Measurements from ENCODE around the gene ARID5B.

ARID5B gene

DNA sequence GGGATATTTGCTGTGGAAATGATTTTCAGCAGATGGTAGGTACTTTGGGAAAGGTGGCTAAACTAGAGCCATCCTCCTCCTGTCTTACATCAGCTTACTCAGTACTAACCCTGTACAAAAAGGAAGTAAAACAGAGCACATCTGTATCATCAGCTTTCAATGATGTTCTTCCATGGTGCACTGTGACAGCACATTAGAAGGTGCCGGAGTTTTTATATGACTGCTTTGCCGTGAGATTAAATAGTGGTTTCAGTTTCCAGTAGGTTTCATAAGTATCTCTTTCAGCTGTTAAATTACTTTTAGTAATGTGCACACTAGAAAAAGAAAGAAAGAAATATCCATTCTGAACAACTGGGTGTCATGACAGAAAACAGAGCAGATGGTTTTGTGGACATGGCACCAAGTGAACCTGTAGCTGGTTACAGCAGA lies 86.5 kb downstream of the ARID5B start:
- no peaks in the 10 kb centered on the region for H3K9me3 ChIP-seq (replicated peaks; ENCODE audit: low read length)
- peaks cover 11% of the 10 kb centered on the region for H3K4me1 ChIP-seq (ENCODE audit: control insufficient read depth, insufficient read depth, low read length)

GRCh38 chr10:61989995-61990760 lies 88.7 kb downstream of the ARID5B start:
- H3K4me1 ChIP-seq (ENCODE audit: control insufficient read depth, insufficient read depth, low read length): peaks cover 33% of the 10 kb centered on the region

More for the DNA sequence above, 86.5 kb downstream of the ARID5B start:
- Histone ChIP-seq H3K9ac (ENCODE audit: low read depth, low read length) (no peak overlapping the region), H3K36me3 (ENCODE audit: insufficient read depth, low read length) (no peaks in the 10 kb centered on the region), H3K27me3 (ENCODE audit: control insufficient read depth, insufficient read depth, low read length) (no peaks in the 10 kb centered on the region), H3K4me3 (ENCODE audit: low read length) (no peak overlapping the region), H3K4me2 (ENCODE audit: low read length) (peak overlapping the region; percentile 8)

DNA sequence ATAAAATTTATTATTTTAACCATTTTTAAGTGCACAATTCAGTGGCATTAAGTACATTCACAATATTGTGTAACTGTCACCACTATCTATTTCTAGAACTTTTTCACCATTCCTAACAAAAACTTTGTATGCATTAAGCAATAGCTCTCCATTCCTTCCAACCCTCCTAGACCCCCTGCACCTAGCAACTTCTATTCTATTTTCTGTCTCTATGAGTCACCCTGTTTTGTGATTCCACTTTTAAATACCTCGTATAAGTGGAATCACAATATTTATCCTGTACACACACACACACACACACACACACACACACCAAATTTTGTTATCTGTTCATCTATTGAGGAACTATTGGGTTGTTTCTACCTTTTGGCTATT lies 89.2 kb downstream of the ARID5B start:
- Histone ChIP-seq H3K4me1 (ENCODE audit: control insufficient read depth, insufficient read depth, low read length) (peaks cover 38% of the 10 kb centered on the region), H3K4me3 (ENCODE audit: low read length) (no peak overlapping the region), H3K27me3 (ENCODE audit: control insufficient read depth, insufficient read depth, low read length) (no peaks in the 10 kb centered on the region), H3K9ac (ENCODE audit: low read depth, low read length) (no peak overlapping the region), H3K36me3 (ENCODE audit: insufficient read depth, low read length) (no peaks in the 10 kb centered on the region), H3K4me2 (ENCODE audit: low read length) (no peak overlapping the region), H3K9me3 (replicated peaks; ENCODE audit: low read length) (no peaks in the 10 kb centered on the region)

More at GRCh38 chr10:61989995-61990760, 88.7 kb downstream of the ARID5B start:
- Histone ChIP-seq H3K9me3 (replicated peaks; ENCODE audit: low read length) (no peaks in the 10 kb centered on the region), H3K4me3 (ENCODE audit: low read length) (no peak overlapping the region), H3K4me2 (ENCODE audit: low read length) (no peak overlapping the region), H3K9ac (ENCODE audit: low read depth, low read length) (no peak overlapping the region), H3K36me3 (ENCODE audit: insufficient read depth, low read length) (no peaks in the 10 kb centered on the region), H3K27me3 (ENCODE audit: control insufficient read depth, insufficient read depth, low read length) (no peaks in the 10 kb centered on the region)

DNA sequence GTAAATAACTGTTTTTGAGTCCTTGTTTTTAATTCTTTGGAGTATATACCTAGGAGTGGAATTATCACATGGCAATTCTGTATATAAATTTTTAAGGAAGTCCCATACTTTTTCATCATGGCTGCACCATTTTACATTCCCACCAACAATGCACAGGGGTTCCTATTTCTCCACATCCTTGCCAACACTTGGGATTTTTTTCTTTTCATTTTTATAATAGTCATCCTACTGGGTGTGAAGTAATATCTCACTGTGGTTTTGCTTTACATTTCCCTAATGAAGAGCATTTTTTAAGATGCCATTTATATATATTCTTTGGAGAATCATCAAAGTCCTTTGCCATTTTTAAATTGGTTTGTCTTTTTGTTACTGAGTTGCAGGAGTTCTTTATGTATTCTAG lies 89.7 kb downstream of the ARID5B start:
- Histone ChIP-seq H3K4me3 (ENCODE audit: low read length) (no peak overlapping the region), H3K9me3 (replicated peaks; ENCODE audit: low read length) (no peaks in the 10 kb centered on the region), H3K4me2 (ENCODE audit: low read length) (no peak overlapping the region)

GRCh38 chr10:61992059-61992460 lies 90.6 kb downstream of the ARID5B start:
- Histone ChIP-seq H3K4me3 (ENCODE audit: low read length) (no peak overlapping the region), H3K36me3 (ENCODE audit: insufficient read depth, low read length) (no peaks in the 10 kb centered on the region), H3K9ac (ENCODE audit: low read depth, low read length) (peak overlapping the region; percentile 81), H3K4me2 (ENCODE audit: low read length) (peak overlapping the region; percentile 83), H3K4me1 (ENCODE audit: control insufficient read depth, insufficient read depth, low read length) (peaks cover 39% of the 10 kb centered on the region), H3K27me3 (ENCODE audit: control insufficient read depth, insufficient read depth, low read length) (no peaks in the 10 kb centered on the region), H3K9me3 (replicated peaks; ENCODE audit: low read length) (no peaks in the 10 kb centered on the region)

More for the DNA sequence above, 89.7 kb downstream of the ARID5B start:
- H3K4me1 ChIP-seq (ENCODE audit: control insufficient read depth, insufficient read depth, low read length): peaks cover 39% of the 10 kb centered on the region
- no peaks in the 10 kb centered on the region for H3K36me3 ChIP-seq (ENCODE audit: insufficient read depth, low read length)
- H3K9ac ChIP-seq (ENCODE audit: low read depth, low read length): no peak overlapping the region
- H3K27me3 ChIP-seq (ENCODE audit: control insufficient read depth, insufficient read depth, low read length): no peaks in the 10 kb centered on the region

- H3K4me3 ChIP-seq (ENCODE audit: low read length): peak overlapping the region; percentile 61
- peaks cover 39% of the 10 kb centered on the region for H3K4me1 ChIP-seq (ENCODE audit: control insufficient read depth, insufficient read depth, low read length)
- no peaks in the 10 kb centered on the region for H3K27me3 ChIP-seq (ENCODE audit: control insufficient read depth, insufficient read depth, low read length)
- H3K9me3 ChIP-seq (replicated peaks; ENCODE audit: low read length): no peaks in the 10 kb centered on the region
- peak overlapping the region; percentile 83 for H3K4me2 ChIP-seq (ENCODE audit: low read length)
- H3K9ac ChIP-seq (ENCODE audit: low read depth, low read length): peak overlapping the region; percentile 85
- H3K36me3 ChIP-seq (ENCODE audit: insufficient read depth, low read length): no peaks in the 10 kb centered on the region
Measured at GRCh38 chr10:61992671-61993668, 91.5 kb downstream of the ARID5B start.

- H3K4me3 ChIP-seq (ENCODE audit: low read length): peak overlapping the region; percentile 61
- H3K36me3 ChIP-seq (ENCODE audit: insufficient read depth, low read length): no peaks in the 10 kb centered on the region
- no peaks in the 10 kb centered on the region for H3K9me3 ChIP-seq (replicated peaks; ENCODE audit: low read length)
- H3K27me3 ChIP-seq (ENCODE audit: control insufficient read depth, insufficient read depth, low read length): no peaks in the 10 kb centered on the region
- peak overlapping the region; percentile 83 for H3K4me2 ChIP-seq (ENCODE audit: low read length)
- H3K4me1 ChIP-seq (ENCODE audit: control insufficient read depth, insufficient read depth, low read length): peaks cover 39% of the 10 kb centered on the region
- H3K9ac ChIP-seq (ENCODE audit: low read depth, low read length): peak overlapping the region; percentile 85
Measured at GRCh38 chr10:61993711-61994401, 92.4 kb downstream of the ARID5B start.

DNA sequence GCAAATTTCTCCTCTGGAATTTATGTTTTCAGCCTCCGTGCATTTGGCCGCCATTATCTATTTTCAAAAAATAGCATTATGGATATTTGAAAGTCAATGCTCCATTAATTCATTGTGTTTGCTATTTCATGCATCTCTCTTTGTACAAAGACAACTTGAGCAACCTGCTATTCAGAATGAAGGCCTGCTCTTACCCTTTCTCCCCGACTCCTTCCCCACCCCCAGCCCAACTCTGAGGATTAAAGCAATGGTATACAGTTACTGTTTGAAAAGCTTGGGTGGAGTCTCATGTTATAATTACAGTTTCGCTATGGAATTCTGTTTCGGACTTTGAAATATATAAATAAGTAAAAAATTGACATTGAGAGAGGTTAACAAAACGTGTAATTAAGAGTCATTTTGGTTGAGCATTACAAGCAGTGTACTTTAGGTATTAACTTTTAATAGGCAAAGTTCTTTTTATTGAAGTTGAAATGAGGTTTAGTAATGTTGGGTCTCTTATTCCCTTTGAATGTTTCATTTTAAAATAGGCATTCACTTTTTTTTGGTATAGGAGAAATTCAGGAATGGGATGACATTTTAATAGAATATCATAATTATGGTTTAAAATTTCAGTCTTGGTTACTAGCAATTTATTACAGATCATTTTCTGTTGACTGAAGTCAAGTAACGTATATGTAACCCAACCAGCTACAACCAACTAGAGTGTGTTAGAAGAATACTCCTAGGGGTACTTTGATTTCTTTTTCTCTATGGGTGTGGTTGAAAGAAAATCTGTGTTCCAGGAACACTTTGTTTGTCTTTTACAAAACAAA lies 93.1 kb downstream of the ARID5B start:
- Histone ChIP-seq H3K4me3 (ENCODE audit: low read length) (no peak overlapping the region), H3K9ac (ENCODE audit: low read depth, low read length) (peak overlapping the region; percentile 85), H3K36me3 (ENCODE audit: insufficient read depth, low read length) (no peaks in the 10 kb centered on the region), H3K27me3 (ENCODE audit: control insufficient read depth, insufficient read depth, low read length) (no peaks in the 10 kb centered on the region), H3K4me2 (ENCODE audit: low read length) (peak overlapping the region; percentile 83), H3K4me1 (ENCODE audit: control insufficient read depth, insufficient read depth, low read length) (peaks cover 39% of the 10 kb centered on the region), H3K9me3 (replicated peaks; ENCODE audit: low read length) (no peaks in the 10 kb centered on the region)

- no peaks in the 10 kb centered on the region for H3K27me3 ChIP-seq (ENCODE audit: control insufficient read depth, insufficient read depth, low read length)
- no peaks in the 10 kb centered on the region for H3K9me3 ChIP-seq (replicated peaks; ENCODE audit: low read length)
- no peak overlapping the region for H3K4me3 ChIP-seq (ENCODE audit: low read length)
- H3K9ac ChIP-seq (ENCODE audit: low read depth, low read length): no peak overlapping the region
- no peaks in the 10 kb centered on the region for H3K36me3 ChIP-seq (ENCODE audit: insufficient read depth, low read length)
- H3K4me2 ChIP-seq (ENCODE audit: low read length): peak overlapping the region; percentile 83
- H3K4me1 ChIP-seq (ENCODE audit: control insufficient read depth, insufficient read depth, low read length): peaks cover 39% of the 10 kb centered on the region
Measured at GRCh38 chr10:61995220-61995503, 93.7 kb downstream of the ARID5B start.

DNA sequence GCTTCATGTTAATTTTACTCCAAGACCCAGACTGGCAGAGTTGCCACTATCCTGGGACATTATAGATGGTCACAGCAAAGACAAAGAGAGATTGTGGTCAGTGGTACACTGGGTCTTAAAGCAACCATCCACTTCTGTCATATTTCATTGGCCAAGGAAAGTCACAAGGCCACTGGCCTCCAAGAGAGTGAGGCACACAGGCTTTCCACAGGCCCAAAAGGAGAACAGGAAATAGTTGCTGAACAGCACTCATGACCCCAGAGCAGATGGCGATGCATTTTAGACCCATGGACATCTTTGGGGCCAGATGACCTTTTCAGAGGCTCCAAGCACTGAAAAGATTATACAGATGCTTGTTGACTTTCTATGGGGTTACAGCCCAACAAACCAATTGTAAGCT lies 97.4 kb downstream of the ARID5B start:
- H3K27me3 ChIP-seq (ENCODE audit: control insufficient read depth, insufficient read depth, low read length): no peaks in the 10 kb centered on the region
- H3K4me3 ChIP-seq (ENCODE audit: low read length): no peak overlapping the region

More for the DNA sequence above, 97.4 kb downstream of the ARID5B start:
- Histone ChIP-seq H3K36me3 (ENCODE audit: insufficient read depth, low read length) (peaks cover 5% of the 10 kb centered on the region), H3K4me1 (ENCODE audit: control insufficient read depth, insufficient read depth, low read length) (peaks cover 18% of the 10 kb centered on the region), H3K4me2 (ENCODE audit: low read length) (no peak overlapping the region), H3K9ac (ENCODE audit: low read depth, low read length) (no peak overlapping the region), H3K9me3 (replicated peaks; ENCODE audit: low read length) (no peaks in the 10 kb centered on the region)

All from skeletal muscle satellite cell (primary cell).